ENCODE data around the gene ALG8. TPM values are rescaled to one million over a fixed set of nuclear protein-coding genes. Genes with fewer than 3 reads are reported as not detected.

The ALG8 gene
- polyA plus RNA-seq, 1 of the 3 experiments (the other 2 are of a cell fraction) = 42.0 TPM

DNA sequence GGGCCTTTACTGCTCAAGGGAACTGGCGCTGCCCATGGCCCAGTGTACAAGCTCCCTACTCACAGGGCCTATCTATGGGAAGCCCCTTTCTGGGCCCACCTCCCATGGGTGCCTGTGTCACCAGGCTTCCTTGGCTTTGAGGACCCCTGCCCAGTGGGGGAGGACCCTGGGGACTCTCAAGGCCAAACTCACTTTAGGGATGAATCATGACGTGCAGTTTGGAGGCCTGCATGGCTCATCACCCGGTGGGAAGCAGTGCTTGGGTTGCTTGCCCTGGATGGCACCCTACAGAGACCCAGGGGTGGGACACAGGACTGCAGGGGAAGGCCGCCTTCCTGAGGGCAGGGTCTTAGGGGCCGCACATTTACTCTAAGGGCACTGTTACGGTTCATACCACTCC lies 32.5 kb upstream of the ALG8 start (continued):
- TF ChIP-seq, protein P1, sequence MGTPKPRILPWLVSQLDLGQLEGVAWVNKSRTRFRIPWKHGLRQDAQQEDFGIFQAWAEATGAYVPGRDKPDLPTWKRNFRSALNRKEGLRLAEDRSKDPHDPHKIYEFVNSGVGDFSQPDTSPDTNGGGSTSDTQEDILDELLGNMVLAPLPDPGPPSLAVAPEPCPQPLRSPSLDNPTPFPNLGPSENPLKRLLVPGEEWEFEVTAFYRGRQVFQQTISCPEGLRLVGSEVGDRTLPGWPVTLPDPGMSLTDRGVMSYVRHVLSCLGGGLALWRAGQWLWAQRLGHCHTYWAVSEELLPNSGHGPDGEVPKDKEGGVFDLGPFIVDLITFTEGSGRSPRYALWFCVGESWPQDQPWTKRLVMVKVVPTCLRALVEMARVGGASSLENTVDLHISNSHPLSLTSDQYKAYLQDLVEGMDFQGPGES (IDR thresholded peaks at IDR 0.05; ENCODE audit: low read depth, low read length) = no peak
- TF ChIP-seq GATA2 (CRISPR knock-in tag; IDR thresholded peaks at IDR 0.05) (no peak), CHD2 (IDR thresholded peaks at IDR 0.05; ENCODE audit: low read length, partially characterized antibody) (no peak)
- TF ChIP-seq, protein P2, sequence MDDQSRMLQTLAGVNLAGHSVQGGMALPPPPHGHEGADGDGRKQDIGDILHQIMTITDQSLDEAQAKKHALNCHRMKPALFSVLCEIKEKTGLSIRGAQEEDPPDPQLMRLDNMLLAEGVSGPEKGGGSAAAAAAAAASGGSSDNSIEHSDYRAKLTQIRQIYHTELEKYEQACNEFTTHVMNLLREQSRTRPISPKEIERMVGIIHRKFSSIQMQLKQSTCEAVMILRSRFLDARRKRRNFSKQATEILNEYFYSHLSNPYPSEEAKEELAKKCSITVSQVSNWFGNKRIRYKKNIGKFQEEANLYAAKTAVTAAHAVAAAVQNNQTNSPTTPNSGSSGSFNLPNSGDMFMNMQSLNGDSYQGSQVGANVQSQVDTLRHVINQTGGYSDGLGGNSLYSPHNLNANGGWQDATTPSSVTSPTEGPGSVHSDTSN (IDR thresholded peaks at IDR 0.05) = no peak

DNA sequence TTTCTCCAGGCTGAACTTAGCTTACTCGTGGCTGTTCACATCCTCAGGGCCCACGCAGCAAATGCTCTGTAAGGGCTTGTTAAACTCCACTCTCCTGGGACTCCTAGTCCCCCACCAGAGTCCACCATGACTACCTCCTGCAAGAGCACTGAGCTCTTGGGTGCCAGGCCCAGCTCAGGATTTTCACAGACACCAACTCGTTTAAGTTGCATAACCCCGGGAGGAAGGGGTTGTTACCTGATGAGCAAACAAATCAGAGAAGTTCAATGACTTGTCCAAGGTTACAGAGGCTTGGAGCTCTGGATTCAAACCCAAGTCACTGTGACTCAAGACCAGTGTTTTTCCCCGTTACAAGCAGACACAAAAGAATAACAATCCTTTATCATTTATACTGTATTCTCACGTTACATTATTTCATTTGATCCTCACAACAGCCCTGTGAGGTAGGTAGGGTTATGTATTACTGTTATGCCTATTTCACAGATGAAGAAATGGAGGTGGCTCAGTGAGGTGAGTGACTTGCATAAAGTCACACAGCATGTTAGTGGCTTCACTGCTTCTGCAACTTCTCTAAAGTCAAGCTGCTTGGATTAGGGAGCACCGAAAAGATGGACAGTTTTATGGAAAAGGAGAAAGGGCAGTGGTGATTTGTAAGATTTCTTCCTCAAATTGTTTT lies 31.6 kb upstream of the ALG8 start:
- no peak overlapping the region for H3K4me3 ChIP-seq (ENCODE audit: low read depth in 2 of 2, low read length in 1 of 2)
- no peak overlapping the region for H3K4me2 ChIP-seq
- no peak overlapping the region for H3K9ac ChIP-seq
- ChIA-PET POLR2A (no interaction called here), CTCF (no interaction called here)
- H3K9me2 ChIP-seq = no peaks in the 10 kb centered on the region
- no peak overlapping the region for H2AFZ ChIP-seq (ENCODE audit: low read depth)
- H3K4me1 ChIP-seq (ENCODE audit: control insufficient read depth in 1 of 2, insufficient read depth in 2 of 2, low read depth in 1 of 2, low read length in 1 of 2) = peaks cover 0 to 22% of the 10 kb centered on the region in 2 experiments; a peak in 1 of 4 replicates
- TF ChIP-seq RFX5 (IDR thresholded peaks at IDR 0.05; ENCODE audit: low read length) (no peak), GATA2 (CRISPR knock-in tag; IDR thresholded peaks at IDR 0.05) (no peak), TCF12 (IDR thresholded peaks at IDR 0.05) (no peak), SMC3 (IDR thresholded peaks at IDR 0.05; ENCODE audit: low read depth, low read length) (no peak)
- TF ChIP-seq, protein P3, sequence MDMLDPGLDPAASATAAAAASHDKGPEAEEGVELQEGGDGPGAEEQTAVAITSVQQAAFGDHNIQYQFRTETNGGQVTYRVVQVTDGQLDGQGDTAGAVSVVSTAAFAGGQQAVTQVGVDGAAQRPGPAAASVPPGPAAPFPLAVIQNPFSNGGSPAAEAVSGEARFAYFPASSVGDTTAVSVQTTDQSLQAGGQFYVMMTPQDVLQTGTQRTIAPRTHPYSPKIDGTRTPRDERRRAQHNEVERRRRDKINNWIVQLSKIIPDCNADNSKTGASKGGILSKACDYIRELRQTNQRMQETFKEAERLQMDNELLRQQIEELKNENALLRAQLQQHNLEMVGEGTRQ (IDR thresholded peaks at IDR 0.05; ENCODE audit: borderline replicate concordance, low read depth, low read length) = no peak
- H3K79me2 ChIP-seq (ENCODE audit: insufficient read depth) = no peaks in the 10 kb centered on the region
- DNase-seq = no peak
- 94% methylated on average over 7 of the region's 7 CpGs for WGBS (ENCODE audit: low lambda C conversion rate)
- no peaks in the 10 kb centered on the region for H3K9me3 ChIP-seq
- peaks cover 0 to 24% of the 10 kb centered on the region in 2 experiments for H3K36me3 ChIP-seq (replicated peaks in 1 of 2; ENCODE audit: control insufficient read depth in 1 of 2, insufficient read depth in 2 of 2, low read length in 1 of 2)
- no peak overlapping the region for H3K27ac ChIP-seq (ENCODE audit: low read depth in 2 of 2, low read length in 1 of 2)
- no peaks in the 10 kb centered on the region for H3F3A ChIP-seq (replicated peaks; ENCODE audit: insufficient read depth)
- no peaks in the 10 kb centered on the region for H4K20me1 ChIP-seq (ENCODE audit: insufficient read depth)
- H3K27me3 ChIP-seq (ENCODE audit: insufficient read depth) = no peaks in the 10 kb centered on the region

DNA sequence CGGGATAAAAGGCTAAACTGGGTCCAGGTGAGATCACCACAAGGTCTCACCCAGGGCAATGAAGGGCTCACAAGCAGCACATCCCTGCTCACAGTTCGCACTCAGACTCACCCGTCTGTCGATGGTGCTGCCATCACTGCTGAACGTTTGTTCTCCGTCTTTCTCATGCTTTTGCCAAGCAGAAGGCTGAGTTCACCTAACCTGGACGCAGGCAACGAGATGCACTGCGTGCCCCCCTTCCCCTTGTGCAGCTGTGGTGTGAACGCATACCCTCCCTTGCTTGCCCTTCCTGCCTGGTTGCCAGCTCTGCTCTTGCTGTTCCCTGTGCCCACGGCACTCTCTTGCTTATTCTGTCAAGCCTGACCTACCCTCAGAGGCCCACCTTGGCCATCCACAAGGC lies 31.0 kb upstream of the ALG8 start:
- CTCF ChIA-PET = no interaction called here
- no peak overlapping the region for H3K27ac ChIP-seq (ENCODE audit: low read depth in 2 of 2, low read length in 1 of 2)
- no peak for DNase-seq
- TF ChIP-seq TEAD4 (IDR thresholded peaks at IDR 0.05; ENCODE audit: borderline replicate concordance, insufficient read depth) (no peak), EP300 (IDR thresholded peaks at IDR 0.05; ENCODE audit: borderline replicate concordance in 1 of 2, low read depth in 1 of 2, low read length in 1 of 2) (no peak), FOXJ3 (CRISPR knock-in tag; IDR thresholded peaks at IDR 0.05) (no peak), RCOR1 (IDR thresholded peaks at IDR 0.05; ENCODE audit: low read length) (no peak), RAD21 (IDR thresholded peaks at IDR 0.05; ENCODE audit: low read length) (no peak), GABPA (IDR thresholded peaks at IDR 0.05; ENCODE audit: low read depth) (no peak), SIN3A (IDR thresholded peaks at IDR 0.05; ENCODE audit: borderline replicate concordance, low read depth, low read length) (no peak)
- TF ChIP-seq, protein P4, sequence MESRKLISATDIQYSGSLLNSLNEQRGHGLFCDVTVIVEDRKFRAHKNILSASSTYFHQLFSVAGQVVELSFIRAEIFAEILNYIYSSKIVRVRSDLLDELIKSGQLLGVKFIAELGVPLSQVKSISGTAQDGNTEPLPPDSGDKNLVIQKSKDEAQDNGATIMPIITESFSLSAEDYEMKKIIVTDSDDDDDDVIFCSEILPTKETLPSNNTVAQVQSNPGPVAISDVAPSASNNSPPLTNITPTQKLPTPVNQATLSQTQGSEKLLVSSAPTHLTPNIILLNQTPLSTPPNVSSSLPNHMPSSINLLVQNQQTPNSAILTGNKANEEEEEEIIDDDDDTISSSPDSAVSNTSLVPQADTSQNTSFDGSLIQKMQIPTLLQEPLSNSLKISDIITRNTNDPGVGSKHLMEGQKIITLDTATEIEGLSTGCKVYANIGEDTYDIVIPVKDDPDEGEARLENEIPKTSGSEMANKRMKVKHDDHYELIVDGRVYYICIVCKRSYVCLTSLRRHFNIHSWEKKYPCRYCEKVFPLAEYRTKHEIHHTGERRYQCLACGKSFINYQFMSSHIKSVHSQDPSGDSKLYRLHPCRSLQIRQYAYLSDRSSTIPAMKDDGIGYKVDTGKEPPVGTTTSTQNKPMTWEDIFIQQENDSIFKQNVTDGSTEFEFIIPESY (IDR thresholded peaks at IDR 0.05; ENCODE audit: borderline replicate concordance, low read depth) = no peak
- TF ChIP-seq, protein P5, sequence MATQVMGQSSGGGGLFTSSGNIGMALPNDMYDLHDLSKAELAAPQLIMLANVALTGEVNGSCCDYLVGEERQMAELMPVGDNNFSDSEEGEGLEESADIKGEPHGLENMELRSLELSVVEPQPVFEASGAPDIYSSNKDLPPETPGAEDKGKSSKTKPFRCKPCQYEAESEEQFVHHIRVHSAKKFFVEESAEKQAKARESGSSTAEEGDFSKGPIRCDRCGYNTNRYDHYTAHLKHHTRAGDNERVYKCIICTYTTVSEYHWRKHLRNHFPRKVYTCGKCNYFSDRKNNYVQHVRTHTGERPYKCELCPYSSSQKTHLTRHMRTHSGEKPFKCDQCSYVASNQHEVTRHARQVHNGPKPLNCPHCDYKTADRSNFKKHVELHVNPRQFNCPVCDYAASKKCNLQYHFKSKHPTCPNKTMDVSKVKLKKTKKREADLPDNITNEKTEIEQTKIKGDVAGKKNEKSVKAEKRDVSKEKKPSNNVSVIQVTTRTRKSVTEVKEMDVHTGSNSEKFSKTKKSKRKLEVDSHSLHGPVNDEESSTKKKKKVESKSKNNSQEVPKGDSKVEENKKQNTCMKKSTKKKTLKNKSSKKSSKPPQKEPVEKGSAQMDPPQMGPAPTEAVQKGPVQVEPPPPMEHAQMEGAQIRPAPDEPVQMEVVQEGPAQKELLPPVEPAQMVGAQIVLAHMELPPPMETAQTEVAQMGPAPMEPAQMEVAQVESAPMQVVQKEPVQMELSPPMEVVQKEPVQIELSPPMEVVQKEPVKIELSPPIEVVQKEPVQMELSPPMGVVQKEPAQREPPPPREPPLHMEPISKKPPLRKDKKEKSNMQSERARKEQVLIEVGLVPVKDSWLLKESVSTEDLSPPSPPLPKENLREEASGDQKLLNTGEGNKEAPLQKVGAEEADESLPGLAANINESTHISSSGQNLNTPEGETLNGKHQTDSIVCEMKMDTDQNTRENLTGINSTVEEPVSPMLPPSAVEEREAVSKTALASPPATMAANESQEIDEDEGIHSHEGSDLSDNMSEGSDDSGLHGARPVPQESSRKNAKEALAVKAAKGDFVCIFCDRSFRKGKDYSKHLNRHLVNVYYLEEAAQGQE (IDR thresholded peaks at IDR 0.05; ENCODE audit: low read depth, low read length) = no peak

More for the DNA sequence above, 31.0 kb upstream of the ALG8 start:
- WGBS (ENCODE audit: low lambda C conversion rate) = 93% methylated on average over 10 of the region's 11 CpGs
- Histone ChIP-seq H3K27me3 (ENCODE audit: insufficient read depth) (no peaks in the 10 kb centered on the region), H3K4me3 (ENCODE audit: low read depth in 2 of 2, low read length in 1 of 2) (no peak overlapping the region), H3K9me3 (no peaks in the 10 kb centered on the region), H2AFZ (ENCODE audit: low read depth) (no peak overlapping the region), H3K36me3 (replicated peaks in 1 of 2; ENCODE audit: control insufficient read depth in 1 of 2, insufficient read depth in 2 of 2, low read length in 1 of 2) (peaks cover 0 to 24% of the 10 kb centered on the region in 2 experiments), H3K9ac (no peak overlapping the region), H3K4me2 (no peak overlapping the region), H3F3A (replicated peaks; ENCODE audit: insufficient read depth) (no peaks in the 10 kb centered on the region), H3K4me1 (ENCODE audit: control insufficient read depth in 1 of 2, insufficient read depth in 2 of 2, low read depth in 1 of 2, low read length in 1 of 2) (peaks cover 0 to 22% of the 10 kb centered on the region in 2 experiments; a peak in 1 of 4 replicates), H3K9me2 (no peaks in the 10 kb centered on the region), H3K79me2 (ENCODE audit: insufficient read depth) (no peaks in the 10 kb centered on the region), H4K20me1 (ENCODE audit: insufficient read depth) (no peaks in the 10 kb centered on the region)
- POLR2A ChIA-PET = no interaction called here
